T-helper 2 cell treated with Interferon-gamma antibody and Interleukin-4, amounts not matched to agents 5 μg/mL and 100 μg/mL, for 36 hours (primary cell): ENCODE measurements around the gene COL27A1.

ENCODE experiments used
- DNase-seq: peaks from one replicate; pipeline ENCODE4 v3.0.0; 2021; ENCODE audit warnings: low spot score
- H3K27ac Mint-ChIP-seq: one replicate; pipeline ENCODE4 v1.8.0; 2021; ENCODE audit warnings: mild to moderate bottlenecking, mixed read lengths
- H3K27me3 Mint-ChIP-seq: one replicate; pipeline ENCODE4 v1.8.0; 2021; ENCODE audit warnings: low read depth, mixed read lengths
- H3K36me3 Mint-ChIP-seq: one replicate; pipeline ENCODE4 v1.8.0; 2021; ENCODE audit warnings: low read depth, mixed read lengths
- H3K4me1 Mint-ChIP-seq: one replicate; pipeline ENCODE4 v1.8.0; 2021; ENCODE audit warnings: low read depth, mixed read lengths
- H3K4me3 Mint-ChIP-seq: one replicate; pipeline ENCODE4 v1.8.0; 2022; ENCODE audit warnings: mild to moderate bottlenecking, moderate library complexity, mixed read lengths
- H3K9me3 Mint-ChIP-seq: one replicate; pipeline ENCODE4 v1.8.0; 2021; ENCODE audit warnings: mixed read lengths

Gene COL27A1

GRCh38 chr9:114149765-114150340 is 5.5 kb upstream of the COL27A1 start:
- H3K36me3 Mint-ChIP-seq: no peaks in the 10 kb centered on the region
- no peaks in the 10 kb centered on the region for H3K9me3 Mint-ChIP-seq
- peaks cover 4% of the 10 kb centered on the region for H3K4me1 Mint-ChIP-seq
- H3K4me3 Mint-ChIP-seq: no peak overlapping the region
- DNase-seq: no peak
- no peak overlapping the region for H3K27ac Mint-ChIP-seq
- peaks cover 19% of the 10 kb centered on the region for H3K27me3 Mint-ChIP-seq

DNA sequence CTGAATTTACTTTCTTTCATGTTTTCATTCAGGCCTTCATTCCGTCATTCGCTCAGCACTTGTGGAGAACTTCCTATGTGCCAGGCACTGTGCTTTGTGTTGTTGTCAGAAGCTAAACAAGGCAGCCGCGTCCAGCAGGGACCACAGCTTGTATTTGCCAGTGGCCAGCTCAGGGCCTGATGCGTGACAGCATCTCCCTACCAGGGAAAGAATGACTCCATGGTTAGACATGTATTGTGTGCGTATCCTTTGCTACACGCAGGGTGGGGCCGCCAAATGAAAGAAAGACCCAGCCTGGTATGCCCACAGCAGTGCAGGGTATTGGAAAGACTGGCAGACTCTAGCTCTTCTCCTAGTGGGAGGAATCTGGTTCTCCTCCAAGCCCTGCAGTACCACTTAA is 4.7 kb upstream of the COL27A1 start:
- DNase-seq: no peak
- Mint-ChIP-seq H3K36me3 (no peaks in the 10 kb centered on the region), H3K27me3 (peaks cover 23% of the 10 kb centered on the region), H3K27ac (no peak overlapping the region), H3K4me3 (no peak overlapping the region), H3K9me3 (no peaks in the 10 kb centered on the region), H3K4me1 (peaks cover 4% of the 10 kb centered on the region)

- Mint-ChIP-seq H3K27me3 (peaks cover 26% of the 10 kb centered on the region), H3K27ac (no peak overlapping the region), H3K9me3 (no peaks in the 10 kb centered on the region), H3K4me1 (peaks cover 7% of the 10 kb centered on the region), H3K4me3 (no peak overlapping the region), H3K36me3 (no peaks in the 10 kb centered on the region)
- DNase-seq: no peak
These were observed 3.8 kb upstream of the COL27A1 start for GRCh38 chr9:114151426-114151956.

GRCh38 chr9:114153761-114154599 is 1.4 kb upstream of the COL27A1 start:
- peaks cover 7% of the 10 kb centered on the region for H3K4me1 Mint-ChIP-seq
- H3K27ac Mint-ChIP-seq: no peak overlapping the region
- no peaks in the 10 kb centered on the region for H3K9me3 Mint-ChIP-seq
- peaks cover 42% of the 10 kb centered on the region for H3K27me3 Mint-ChIP-seq
- DNase-seq: no peak
- peak overlapping the region; percentile 45 for H3K4me3 Mint-ChIP-seq
- no peaks in the 10 kb centered on the region for H3K36me3 Mint-ChIP-seq

- H3K36me3 Mint-ChIP-seq: no peaks in the 10 kb centered on the region
- no peaks in the 10 kb centered on the region for H3K9me3 Mint-ChIP-seq
- no peak overlapping the region for H3K27ac Mint-ChIP-seq
- no peak for DNase-seq
- H3K27me3 Mint-ChIP-seq: peaks cover 45% of the 10 kb centered on the region
- peaks cover 7% of the 10 kb centered on the region for H3K4me1 Mint-ChIP-seq
- H3K4me3 Mint-ChIP-seq: peak overlapping the region; percentile 45
These were observed 686 bp upstream of the COL27A1 start for GRCh38 chr9:114154600-114155102.

DNA sequence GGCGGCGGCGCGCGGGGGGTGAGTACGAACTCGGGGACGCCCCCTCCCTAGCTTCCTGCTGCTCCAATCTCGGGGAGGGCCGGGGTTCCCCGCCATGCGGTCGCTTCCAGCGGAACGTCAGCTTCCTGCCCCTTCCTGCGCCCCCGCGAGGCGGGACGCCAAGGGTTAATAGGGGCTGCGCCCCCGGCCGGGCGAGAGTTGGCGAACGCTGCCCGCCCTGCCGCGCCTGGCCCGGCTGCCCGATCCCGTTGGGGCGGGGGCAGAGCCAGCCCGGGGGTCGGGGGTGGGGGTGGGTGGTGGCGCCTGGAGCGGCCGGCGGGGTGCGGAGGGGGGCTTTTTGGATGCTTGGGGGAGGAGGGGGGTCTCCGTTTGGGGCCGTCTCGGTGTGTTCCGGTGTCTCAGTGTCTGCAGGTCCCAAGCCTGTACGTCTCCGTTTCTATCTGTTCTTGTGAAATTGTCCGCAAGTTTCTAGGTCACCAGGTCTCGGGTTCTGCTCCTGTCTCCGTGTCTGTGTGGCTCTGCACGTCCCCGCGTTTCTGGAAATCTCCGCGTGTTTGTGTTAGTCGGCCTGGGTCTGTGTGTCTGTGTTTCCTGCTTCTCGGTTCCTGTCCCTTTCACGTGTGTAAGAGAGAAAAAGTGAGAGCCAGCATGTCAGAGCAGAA is 789 bp downstream of the COL27A1 start:
- no peaks in the 10 kb centered on the region for H3K9me3 Mint-ChIP-seq
- H3K27me3 Mint-ChIP-seq: peaks cover 46% of the 10 kb centered on the region
- DNase-seq: peak; percentile 18
- H3K4me3 Mint-ChIP-seq: peak overlapping the region; percentile 87
- H3K4me1 Mint-ChIP-seq: peaks cover 7% of the 10 kb centered on the region
- no peaks in the 10 kb centered on the region for H3K36me3 Mint-ChIP-seq
- H3K27ac Mint-ChIP-seq: peak overlapping the region; percentile 3

DNA sequence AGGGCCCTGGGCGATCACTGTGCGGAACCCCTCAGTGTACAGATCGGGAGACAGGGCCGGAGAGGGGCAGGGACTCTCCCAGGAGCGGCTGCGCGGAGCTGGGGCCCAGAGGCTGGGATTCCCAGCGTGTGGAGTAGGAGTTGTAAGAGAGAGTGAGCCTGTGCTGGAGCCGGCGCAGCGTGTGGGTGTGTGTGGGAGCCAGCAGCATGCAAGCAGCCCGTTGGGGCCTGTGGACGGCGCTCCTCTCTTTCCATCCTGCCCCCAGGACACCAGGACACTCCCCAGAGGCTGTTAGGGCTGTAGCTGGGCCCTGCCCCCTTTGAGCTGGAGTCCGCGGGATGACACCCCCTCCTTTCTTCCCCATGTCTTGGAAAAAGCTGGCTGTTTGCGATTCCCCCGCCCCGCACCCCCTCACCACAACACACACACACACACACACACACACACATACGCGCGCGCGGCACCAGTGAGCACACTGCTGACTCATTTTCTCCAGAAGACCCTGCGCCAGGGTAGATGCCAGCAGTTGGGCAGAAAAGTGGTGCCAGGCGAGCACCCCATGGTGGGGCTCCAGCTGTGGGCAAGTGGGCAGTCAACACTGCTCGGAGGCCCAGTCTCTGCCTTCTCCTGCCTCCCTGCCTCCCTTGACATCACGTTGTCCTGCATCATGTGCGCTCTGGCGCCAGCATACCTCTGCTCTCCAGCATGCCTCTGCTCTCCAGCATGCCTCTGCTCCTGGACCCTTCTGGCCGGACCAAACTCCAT is 1.5 kb downstream of the COL27A1 start:
- peak overlapping the region; percentile 3 for H3K27ac Mint-ChIP-seq
- H3K9me3 Mint-ChIP-seq: no peaks in the 10 kb centered on the region
- peaks cover 7% of the 10 kb centered on the region for H3K4me1 Mint-ChIP-seq
- peak; percentile 10 for DNase-seq
- H3K27me3 Mint-ChIP-seq: peaks cover 46% of the 10 kb centered on the region
- H3K36me3 Mint-ChIP-seq: no peaks in the 10 kb centered on the region
- H3K4me3 Mint-ChIP-seq: peak overlapping the region; percentile 87

- H3K4me3 Mint-ChIP-seq: peak overlapping the region; percentile 50
These were observed 2.3 kb downstream of the COL27A1 start for GRCh38 chr9:114157516-114158176.

GRCh38 chr9:114158482-114159130 is 3.3 kb downstream of the COL27A1 start:
- Mint-ChIP-seq H3K4me1 (peaks cover 7% of the 10 kb centered on the region), H3K27ac (no peak overlapping the region), H3K36me3 (no peaks in the 10 kb centered on the region), H3K27me3 (peaks cover 35% of the 10 kb centered on the region), H3K4me3 (no peak overlapping the region), H3K9me3 (no peaks in the 10 kb centered on the region)
- DNase-seq: no peak

More at GRCh38 chr9:114157516-114158176, 2.3 kb downstream of the COL27A1 start:
- peaks cover 40% of the 10 kb centered on the region for H3K27me3 Mint-ChIP-seq
- H3K36me3 Mint-ChIP-seq: no peaks in the 10 kb centered on the region
- peaks cover 7% of the 10 kb centered on the region for H3K4me1 Mint-ChIP-seq
- DNase-seq: no peak
- no peak overlapping the region for H3K27ac Mint-ChIP-seq
- H3K9me3 Mint-ChIP-seq: no peaks in the 10 kb centered on the region

DNA sequence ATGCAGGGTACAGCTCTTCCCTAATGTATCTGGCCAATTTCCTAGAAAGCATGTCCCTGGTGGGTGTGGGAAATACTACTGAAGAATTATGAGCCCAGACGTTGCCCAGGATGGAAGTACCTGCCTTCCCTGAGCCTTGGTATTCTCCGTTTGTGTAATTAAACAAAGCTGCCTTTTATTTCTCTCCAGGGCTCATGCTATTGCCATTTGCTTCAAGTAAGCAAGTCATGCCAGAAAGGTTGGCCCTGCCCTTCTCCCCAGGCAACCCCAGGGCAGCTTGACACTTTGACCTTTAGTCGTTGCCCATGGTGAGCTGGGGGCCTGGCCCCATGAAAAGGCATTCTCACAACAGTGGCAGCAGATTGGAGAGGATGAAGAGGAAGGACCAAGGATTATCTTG is 4.4 kb downstream of the COL27A1 start:
- Mint-ChIP-seq H3K4me3 (no peak overlapping the region), H3K36me3 (no peaks in the 10 kb centered on the region), H3K4me1 (peaks cover 3% of the 10 kb centered on the region), H3K27me3 (peaks cover 29% of the 10 kb centered on the region), H3K27ac (no peak overlapping the region), H3K9me3 (no peaks in the 10 kb centered on the region)
- no peak for DNase-seq

- DNase-seq: no peak
- H3K36me3 Mint-ChIP-seq: no peaks in the 10 kb centered on the region
- H3K4me3 Mint-ChIP-seq: no peak overlapping the region
- peaks cover under 1% of the 10 kb centered on the region for H3K4me1 Mint-ChIP-seq
- no peak overlapping the region for H3K27ac Mint-ChIP-seq
- H3K9me3 Mint-ChIP-seq: no peaks in the 10 kb centered on the region
- H3K27me3 Mint-ChIP-seq: peaks cover 20% of the 10 kb centered on the region
These were observed 6.2 kb downstream of the COL27A1 start for GRCh38 chr9:114161513-114161912.

DNA sequence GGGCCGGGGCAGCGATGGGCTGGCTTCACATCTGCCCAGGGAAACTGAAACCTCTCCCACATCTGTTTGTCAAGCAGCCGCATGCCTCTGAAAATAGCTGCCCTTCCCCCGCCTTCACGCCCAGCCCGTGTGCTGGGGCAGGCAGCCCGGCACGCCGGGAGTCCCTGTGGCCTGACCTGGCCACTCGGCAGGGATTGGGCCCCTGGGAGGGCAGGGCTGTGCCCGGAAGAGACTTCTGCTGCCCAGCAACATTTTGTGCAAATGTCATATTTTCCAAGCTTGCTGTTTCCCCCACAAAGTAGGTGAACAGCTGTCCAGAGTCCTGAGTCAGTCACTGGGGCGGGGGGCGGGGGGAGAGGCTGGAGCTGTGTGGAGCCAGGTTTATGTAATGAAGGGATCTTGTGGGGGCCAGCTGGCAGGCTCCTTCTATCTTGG is 8.2 kb downstream of the COL27A1 start:
- Mint-ChIP-seq H3K36me3 (no peaks in the 10 kb centered on the region), H3K9me3 (no peaks in the 10 kb centered on the region), H3K27me3 (peaks cover 8% of the 10 kb centered on the region), H3K4me1 (no peaks in the 10 kb centered on the region), H3K27ac (no peak overlapping the region), H3K4me3 (no peak overlapping the region)
- DNase-seq: no peak
